GM21423 (cell line): ENCODE data around the gene NHERF1.

Experiments used
- ATAC-seq: cut with Tn5 transposase; IDR thresholded peaks from one replicate; pipeline ENCODE4 v1.9.1; 2021; ENCODE audit warnings: mild to moderate bottlenecking, moderate library complexity; ENCODE audit not compliant: unreplicated experiment

NHERF1 gene

GRCh38 chr17:74732042-74732867 is 16.2 kb upstream of the NHERF1 start:
- no peak for ATAC-seq

GRCh38 chr17:74733365-74734122 is 14.9 kb upstream of the NHERF1 start:
- no peak for ATAC-seq

GRCh38 chr17:74734256-74734655 is 14.2 kb upstream of the NHERF1 start:
- ATAC-seq = no peak

GRCh38 chr17:74736513-74737298 is 11.7 kb upstream of the NHERF1 start, which contains the start of gene RAB37:
RAB37 (plus strand) TSS chr17:74737256; CDS start chr17:74737273, 17 bp downstream.
- no peak for ATAC-seq

- no peak for ATAC-seq
Observed at GRCh38 chr17:74737299-74738050, 11.0 kb upstream of the NHERF1 start.

- peak; percentile 54 for ATAC-seq
Observed at GRCh38 chr17:74738051-74738996, 10.1 kb upstream of the NHERF1 start.

- no peak for ATAC-seq
Observed at GRCh38 chr17:74739227-74739831, 9.1 kb upstream of the NHERF1 start.

- no peak for ATAC-seq
Observed at GRCh38 chr17:74740173-74740572, 8.3 kb upstream of the NHERF1 start.

GRCh38 chr17:74740641-74741387 is 7.6 kb upstream of the NHERF1 start:
- ATAC-seq = no peak

GRCh38 chr17:74742153-74742515 is 6.3 kb upstream of the NHERF1 start:
- peak; percentile 55 for ATAC-seq

GRCh38 chr17:74742978-74743545 is 5.4 kb upstream of the NHERF1 start:
- no peak for ATAC-seq

GRCh38 chr17:74743755-74744154 is 4.7 kb upstream of the NHERF1 start:
- ATAC-seq = no peak

- no peak for ATAC-seq
Observed at GRCh38 chr17:74744349-74744713, 4.1 kb upstream of the NHERF1 start.

GRCh38 chr17:74744714-74745547 is 3.5 kb upstream of the NHERF1 start:
- no peak for ATAC-seq

GRCh38 chr17:74745548-74746177 is 2.8 kb upstream of the NHERF1 start:
- ATAC-seq = no peak

GRCh38 chr17:74746376-74746775 is 2.1 kb upstream of the NHERF1 start:
- no peak for ATAC-seq

GRCh38 chr17:74746922-74747321 is 1.5 kb upstream of the NHERF1 start:
- no peak for ATAC-seq
